H1 (cell line): ENCODE data around the gene EXOC5. TPM values are rescaled to one million over a fixed set of nuclear protein-coding genes. Genes with fewer than 3 reads are reported as not detected.

ENCODE experiments used
- PHF8 ChIP-seq: fragments of 200-600 bp; sonication (generic); conservative IDR thresholded peaks from 2 replicates; pipeline ENCODE4 v1.7.1; 2012; ENCODE audit warnings: low read depth, mild to moderate bottlenecking, inconsistent platforms, low read length, moderate library complexity
- polyA plus RNA-seq, 7 experiments: library from polyadenylated mRNA; depleted of rRNA in 3 of 7; stranded (reverse) in 5 of 7; unstranded in 2 of 7; fragments of >200 nt in 5 of 7; fragments of 200-250 nt in 2 of 7; gene quantifications; 1 replicate in 5 of 7; 2 replicates in 1 of 7; 4 replicates in 1 of 7; pipeline versions ENCODE4 v1.2.1 to v1.2.3, GENCODE V29; 2011 to 2013; ENCODE audit warnings: missing spikeins in 2 of 7, mixed read lengths in 2 of 7
- total RNA-seq: library from RNA; stranded (reverse); fragmentation: NEBNext Ultra II Directional; extraction: Animal tissue kit (Norgen Biotek cat#: 25700); gene quantifications from 2 replicates; pipeline ENCODE4 v1.2.1, GENCODE V29; 2021

EXOC5 gene
- total and polyA plus RNA-seq, 2 of the 8 experiments (the other 6 are each of a cell fraction or from before 2014, with no cell fraction given) = 23.0 to 86.7 TPM

- TF ChIP-seq PHF8 = no peak
These were observed 79.6 kb downstream of the EXOC5 start (continued) for GRCh38 chr14:57189070-57189469.
